Measurements from ENCODE around the gene CACNA2D1.

The CACNA2D1 gene

DNA sequence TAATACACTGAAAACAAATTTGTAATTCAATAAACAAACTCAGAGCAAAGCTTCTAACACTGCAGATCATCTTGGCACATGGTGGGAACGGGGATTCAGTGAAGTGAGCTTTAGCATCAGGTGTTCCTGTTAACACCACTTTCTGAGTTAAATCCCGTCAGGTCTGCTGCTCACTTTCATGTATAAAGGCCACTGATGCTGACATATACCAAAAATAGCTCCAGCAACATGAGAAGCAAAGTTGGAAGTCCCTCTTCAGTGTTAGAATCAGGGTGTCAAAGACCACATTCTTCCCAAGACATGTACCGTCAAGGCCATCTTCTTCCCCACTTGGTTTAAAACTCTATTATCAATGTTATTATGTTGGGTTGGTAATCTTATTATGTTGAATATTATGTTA, 11.7 kb upstream of the CACNA2D1 start:
- no peak for TF ChIP-seq Cebpa-rat (IDR thresholded peaks at IDR 0.05)
- no peaks in the 10 kb centered on the region for H3K4me1 ChIP-seq
- H3K9me3 ChIP-seq, result no peaks in the 10 kb centered on the region
- H3K27me3 ChIP-seq, result no peaks in the 10 kb centered on the region
- no peaks in the 10 kb centered on the region for H4K20me1 ChIP-seq
- no peak overlapping the region for H3K27ac ChIP-seq
- H3K9ac ChIP-seq, result no peak overlapping the region
- H3K36me3 ChIP-seq, result no peaks in the 10 kb centered on the region
- no peak overlapping the region for H3K4me3 ChIP-seq
- H3K4me2 ChIP-seq, result no peak overlapping the region

DNA sequence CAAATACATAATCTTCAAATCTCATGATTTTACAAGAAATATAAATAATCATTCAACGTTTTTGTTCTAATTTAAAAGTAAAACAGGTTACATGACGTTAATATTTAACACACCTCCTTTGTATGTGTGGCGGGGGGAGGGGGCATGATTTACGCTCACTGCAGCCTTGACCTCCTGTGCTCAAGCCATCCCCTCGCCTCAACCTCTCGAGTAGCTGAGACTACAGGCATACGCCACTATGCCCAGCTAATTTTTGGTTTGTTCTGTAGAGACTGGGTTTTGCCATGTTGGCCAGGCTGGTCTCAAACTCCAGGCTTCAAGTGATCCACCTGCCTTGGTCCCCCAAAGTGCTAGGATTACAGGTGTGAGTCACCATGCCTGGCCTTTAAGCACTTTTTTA, 7.2 kb upstream of the CACNA2D1 start:
- no peak for TF ChIP-seq Cebpa-rat (IDR thresholded peaks at IDR 0.05)
- H3K27ac ChIP-seq, result no peak overlapping the region
- H3K4me2 ChIP-seq, result no peak overlapping the region
- H3K4me3 ChIP-seq, result no peak overlapping the region
- no peaks in the 10 kb centered on the region for H4K20me1 ChIP-seq
- no peaks in the 10 kb centered on the region for H3K4me1 ChIP-seq
- no peaks in the 10 kb centered on the region for H3K9me3 ChIP-seq
- no peaks in the 10 kb centered on the region for H3K27me3 ChIP-seq
- H3K9ac ChIP-seq, result no peak overlapping the region
- no peaks in the 10 kb centered on the region for H3K36me3 ChIP-seq

GRCh38 chr7:82449910-82450309, 6.3 kb upstream of the CACNA2D1 start:
- no peaks in the 10 kb centered on the region for H3K9me3 ChIP-seq

GRCh38 chr7:82446897-82447296, 3.3 kb upstream of the CACNA2D1 start:
- peaks cover 11% of the 10 kb centered on the region for H3K9me3 ChIP-seq
- H3K27ac ChIP-seq, result no peak overlapping the region
- no peaks in the 10 kb centered on the region for H3K4me1 ChIP-seq
- H3K9ac ChIP-seq, result no peak overlapping the region
- TF ChIP-seq Cebpa-rat (IDR thresholded peaks at IDR 0.05), result no peak
- no peaks in the 10 kb centered on the region for H3K36me3 ChIP-seq
- peaks cover 25% of the 10 kb centered on the region for H3K27me3 ChIP-seq
- H4K20me1 ChIP-seq, result no peaks in the 10 kb centered on the region
- H3K4me2 ChIP-seq, result no peak overlapping the region
- H3K4me3 ChIP-seq, result no peak overlapping the region

More at GRCh38 chr7:82449910-82450309, 6.3 kb upstream of the CACNA2D1 start:
- Histone ChIP-seq H3K4me1 (no peaks in the 10 kb centered on the region), H3K27me3 (no peaks in the 10 kb centered on the region), H3K4me3 (no peak overlapping the region), H3K36me3 (no peaks in the 10 kb centered on the region), H3K4me2 (no peak overlapping the region), H4K20me1 (no peaks in the 10 kb centered on the region), H3K27ac (no peak overlapping the region), H3K9ac (no peak overlapping the region)
- no peak for TF ChIP-seq Cebpa-rat (IDR thresholded peaks at IDR 0.05)

- no peak overlapping the region for H3K4me3 ChIP-seq
- no peak overlapping the region for H3K4me2 ChIP-seq
- TF ChIP-seq Cebpa-rat (IDR thresholded peaks at IDR 0.05), result no peak
These were observed 1.7 kb upstream of the CACNA2D1 start for GRCh38 chr7:82445271-82445670.

GRCh38 chr7:82444220-82444909, 788 bp upstream of the CACNA2D1 start:
- no peak for TF ChIP-seq Cebpa-rat (IDR thresholded peaks at IDR 0.05)
- Histone ChIP-seq H3K36me3 (no peaks in the 10 kb centered on the region), H3K4me2 (peak overlapping the region; percentile 65), H3K27me3 (peaks cover 31% of the 10 kb centered on the region), H3K9ac (no peak overlapping the region), H3K4me3 (peak overlapping the region; percentile 69), H3K27ac (no peak overlapping the region), H4K20me1 (no peaks in the 10 kb centered on the region), H3K4me1 (no peaks in the 10 kb centered on the region), H3K9me3 (peaks cover 11% of the 10 kb centered on the region)

More at GRCh38 chr7:82445271-82445670, 1.7 kb upstream of the CACNA2D1 start:
- Histone ChIP-seq H3K27ac (no peak overlapping the region), H3K9me3 (peaks cover 11% of the 10 kb centered on the region), H3K27me3 (peaks cover 31% of the 10 kb centered on the region), H3K4me1 (no peaks in the 10 kb centered on the region), H3K9ac (no peak overlapping the region), H3K36me3 (no peaks in the 10 kb centered on the region), H4K20me1 (no peaks in the 10 kb centered on the region)

DNA sequence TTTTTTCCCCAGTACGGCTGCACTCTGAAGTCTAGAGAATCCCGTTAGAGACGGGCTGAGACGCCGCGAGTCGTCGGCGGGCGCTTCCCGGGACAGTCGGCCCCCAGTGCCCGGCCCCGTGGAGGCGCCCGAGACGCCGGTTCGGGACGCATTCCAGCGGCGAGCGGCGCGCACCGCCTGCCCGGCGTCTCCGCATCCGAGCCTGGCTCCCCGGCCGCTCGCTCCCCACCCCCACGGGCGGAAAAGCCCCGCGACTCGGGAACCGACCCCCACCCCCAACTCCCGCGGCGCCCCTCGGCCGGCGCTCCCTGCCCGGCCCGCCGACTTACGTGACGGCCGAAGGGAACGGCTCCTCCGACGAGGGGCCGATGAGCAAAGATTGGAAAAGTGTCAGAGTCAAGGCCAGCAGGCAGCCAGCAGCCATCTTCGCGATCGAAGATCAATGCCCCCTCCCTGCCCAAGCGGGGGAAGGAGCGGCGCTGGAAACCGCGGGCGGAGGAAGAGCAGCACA, 486 bp downstream of the CACNA2D1 start:
- peak overlapping the region; percentile 69 for H3K4me3 ChIP-seq
- peaks cover 31% of the 10 kb centered on the region for H3K27me3 ChIP-seq
- H3K9ac ChIP-seq, result peak overlapping the region; percentile 34; the same call in 1 of the 2 replicates
- peak overlapping the region; percentile 78 for H3K4me2 ChIP-seq
- H3K4me1 ChIP-seq, result no peaks in the 10 kb centered on the region
- no peak for TF ChIP-seq Cebpa-rat (IDR thresholded peaks at IDR 0.05)
- peaks cover 11% of the 10 kb centered on the region for H3K9me3 ChIP-seq
- no peak overlapping the region for H3K27ac ChIP-seq
- H4K20me1 ChIP-seq, result no peaks in the 10 kb centered on the region
- H3K36me3 ChIP-seq, result no peaks in the 10 kb centered on the region

DNA sequence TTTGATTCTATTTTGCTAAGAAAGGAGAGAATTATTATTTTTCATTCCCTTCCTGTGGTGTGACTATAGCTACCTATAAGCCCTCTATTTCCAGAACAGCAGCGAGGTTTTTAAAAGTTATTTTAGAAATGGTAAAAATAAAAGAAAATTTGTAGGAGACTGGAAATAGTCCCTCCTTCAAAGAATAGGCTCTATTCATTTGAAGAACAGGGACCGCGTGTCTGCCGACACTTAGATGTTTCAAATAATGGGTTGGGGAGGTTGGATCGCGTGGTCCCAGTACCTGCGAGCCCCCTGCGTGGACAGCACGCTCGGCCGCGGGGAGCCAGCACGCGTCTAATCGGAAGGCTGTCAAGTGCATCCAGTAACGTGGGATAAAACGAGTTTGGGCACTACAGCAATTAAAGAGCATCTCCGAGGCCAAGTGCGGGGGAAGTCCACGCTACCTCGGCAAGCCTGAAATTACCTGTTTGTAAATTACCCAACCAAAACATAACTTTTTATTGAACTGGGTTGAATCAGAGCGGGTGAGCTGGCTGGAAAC, 1.0 kb downstream of the CACNA2D1 start:
- Histone ChIP-seq H3K9ac (no peak overlapping the region), H3K27ac (no peak overlapping the region), H3K4me3 (peak overlapping the region; percentile 69)

GRCh38 chr7:82441669-82442478, 1.7 kb downstream of the CACNA2D1 start:
- H3K4me3 ChIP-seq, result no peak overlapping the region
- no peak for TF ChIP-seq Cebpa-rat (IDR thresholded peaks at IDR 0.05)
- H3K9ac ChIP-seq, result no peak overlapping the region
- H3K27ac ChIP-seq, result no peak overlapping the region
- no peaks in the 10 kb centered on the region for H3K4me1 ChIP-seq
- no peak overlapping the region for H3K4me2 ChIP-seq
- H3K27me3 ChIP-seq, result peaks cover 31% of the 10 kb centered on the region
- H3K36me3 ChIP-seq, result no peaks in the 10 kb centered on the region
- no peaks in the 10 kb centered on the region for H4K20me1 ChIP-seq
- peaks cover 11% of the 10 kb centered on the region for H3K9me3 ChIP-seq

More for the DNA sequence above, 1.0 kb downstream of the CACNA2D1 start:
- peaks cover 31% of the 10 kb centered on the region for H3K27me3 ChIP-seq
- H3K4me1 ChIP-seq, result no peaks in the 10 kb centered on the region
- H3K36me3 ChIP-seq, result no peaks in the 10 kb centered on the region
- H4K20me1 ChIP-seq, result no peaks in the 10 kb centered on the region
- TF ChIP-seq Cebpa-rat (IDR thresholded peaks at IDR 0.05), result no peak
- peak overlapping the region; percentile 78 for H3K4me2 ChIP-seq
- H3K9me3 ChIP-seq, result peaks cover 11% of the 10 kb centered on the region

DNA sequence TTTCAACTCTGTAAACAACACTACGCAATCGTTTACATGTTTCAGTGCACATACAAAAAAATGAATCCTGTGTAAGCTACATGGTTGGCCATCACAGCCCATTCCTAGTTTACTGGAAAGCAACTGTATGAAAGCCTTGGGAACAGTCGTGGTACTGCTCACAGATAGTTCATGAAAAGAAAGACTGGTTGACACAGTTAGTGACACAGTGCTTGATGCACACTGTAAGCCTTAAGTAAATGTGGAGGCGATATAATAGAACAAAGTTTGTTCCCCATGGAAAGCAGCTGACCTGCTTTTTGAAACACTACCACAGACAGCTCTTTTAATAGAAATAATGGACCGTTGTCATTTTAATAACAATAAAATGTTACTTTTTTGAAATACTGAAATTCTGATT, 5.1 kb downstream of the CACNA2D1 start:
- Histone ChIP-seq H3K27me3 (peaks cover 22% of the 10 kb centered on the region), H3K9me3 (peaks cover 11% of the 10 kb centered on the region), H3K27ac (no peak overlapping the region), H3K9ac (no peak overlapping the region), H3K4me2 (no peak overlapping the region), H4K20me1 (no peaks in the 10 kb centered on the region), H3K36me3 (no peaks in the 10 kb centered on the region), H3K4me3 (no peak overlapping the region), H3K4me1 (no peaks in the 10 kb centered on the region)
- TF ChIP-seq Cebpa-rat (IDR thresholded peaks at IDR 0.05), result no peak

Data from BLaER1 (cell line).